ENCODE data around the gene SEPTIN5.

SEPTIN5 gene

GRCh38 chr22:19739911-19740449 lies 25.7 kb downstream of the SEPTIN5 start:
- no peak for DNase-seq (ENCODE audit: extremely low read depth, low read depth)
- TF ChIP-seq CTCF (IDR thresholded peaks at IDR 0.05; ENCODE audit: low read depth, low read length) = no peak

- no peak for DNase-seq (ENCODE audit: extremely low read depth, low read depth)
Measured at GRCh38 chr22:19740586-19740985, 26.3 kb downstream of the SEPTIN5 start.

GRCh38 chr22:19741053-19741452 lies 26.8 kb downstream of the SEPTIN5 start:
- TF ChIP-seq CTCF (IDR thresholded peaks at IDR 0.05; ENCODE audit: low read depth, low read length) = no peak
- no peak for DNase-seq (ENCODE audit: extremely low read depth, low read depth)

More at GRCh38 chr22:19740586-19740985, 26.3 kb downstream of the SEPTIN5 start:
- TF ChIP-seq CTCF (IDR thresholded peaks at IDR 0.05; ENCODE audit: low read depth, low read length) = no peak

- TF ChIP-seq CTCF (IDR thresholded peaks at IDR 0.05; ENCODE audit: low read depth, low read length) = no peak
- no peak for DNase-seq (ENCODE audit: extremely low read depth, low read depth)
Measured at GRCh38 chr22:19742160-19743066, 28.1 kb downstream of the SEPTIN5 start.

- TF ChIP-seq CTCF (IDR thresholded peaks at IDR 0.05; ENCODE audit: low read depth, low read length) = no peak
- no peak for DNase-seq (ENCODE audit: extremely low read depth, low read depth)
Measured at GRCh38 chr22:19743081-19743480, 28.8 kb downstream of the SEPTIN5 start.

- no peak for DNase-seq (ENCODE audit: extremely low read depth, low read depth)
- no peak for TF ChIP-seq CTCF (IDR thresholded peaks at IDR 0.05; ENCODE audit: low read depth, low read length)
Measured at GRCh38 chr22:19743651-19744050, 29.3 kb downstream of the SEPTIN5 start.

- DNase-seq (ENCODE audit: extremely low read depth, low read depth) = no peak
- TF ChIP-seq CTCF (IDR thresholded peaks at IDR 0.05; ENCODE audit: low read depth, low read length) = no peak
Measured at GRCh38 chr22:19744350-19745006, 30.2 kb downstream of the SEPTIN5 start.
